Parathyroid adenoma (tissue), 2 donors: ENCODE results near the gene NCOA6.
"Not testable (repeated sequence)": the region's sequence is repeated elsewhere in the genome, so short reads cannot be mapped to it uniquely, and the experiment has no call there.

ENCODE experiments used
- H2AFZ ChIP-seq: fragments of 300-600 bp; sonication (generic); one replicate; pipeline ENCODE4 v1.7.0; 2017; ENCODE audit warnings: antibody characterized with exemption, mild to moderate bottlenecking
- H3K27ac ChIP-seq: fragments of 300-600 bp; sonication (generic); one replicate; pipeline ENCODE4 v1.7.0; 2017
- H3K27me3 ChIP-seq: fragments of 300-600 bp; sonication (generic); one replicate; pipeline ENCODE4 v1.7.0; 2017; ENCODE audit warnings: low read length; ENCODE audit not compliant: control insufficient read depth, insufficient read depth
- H3K36me3 ChIP-seq: fragments of 300-600 bp; sonication (generic); one replicate; pipeline ENCODE4 v1.7.0; 2017; ENCODE audit warnings: low read length; ENCODE audit not compliant: control insufficient read depth, insufficient read depth
- H3K4me1 ChIP-seq: fragments of 300-600 bp; sonication (generic); one replicate; pipeline ENCODE4 v1.7.0; 2017; ENCODE audit warnings: control low read depth
- H3K4me2 ChIP-seq: fragments of 300-600 bp; sonication (generic); one replicate; pipeline ENCODE4 v1.7.0; 2017; ENCODE audit warnings: low read length
- H3K4me3 ChIP-seq: fragments of 300-600 bp; sonication (generic); one replicate; pipeline ENCODE4 v1.7.0; 2017; ENCODE audit warnings: low read depth, low read length
- H3K79me2 ChIP-seq: fragments of 300-600 bp; sonication (generic); one replicate; pipeline ENCODE4 v1.7.0; 2017; ENCODE audit warnings: control low read depth
- H3K9ac ChIP-seq: fragments of 300-600 bp; sonication (generic); one replicate; pipeline ENCODE4 v1.7.0; 2017; ENCODE audit warnings: mild to moderate bottlenecking
- H3K9me3 ChIP-seq: fragments of 300-600 bp; sonication (generic); one replicate; pipeline ENCODE4 v1.7.0; 2017; ENCODE audit warnings: low read length; ENCODE audit not compliant: control insufficient read depth
- CTCF ChIP-seq: fragments of 300-600 bp; sonication (generic); IDR thresholded peaks from one replicate; pipeline ENCODE4 v1.7.0; 2017; ENCODE audit warnings: antibody characterized with exemption, mild to moderate bottlenecking
- donor health status: primary hyperparathyroidism.

The NCOA6 gene

GRCh38 chr20:34815636-34816035 lies 9.8 kb downstream of the NCOA6 start:
- H3K9ac ChIP-seq, result no peak overlapping the region
- no peak for TF ChIP-seq CTCF
- no peaks in the 10 kb centered on the region for H3K9me3 ChIP-seq
- no peaks in the 10 kb centered on the region for H3K36me3 ChIP-seq
- no peak overlapping the region for H3K4me2 ChIP-seq
- H3K4me3 ChIP-seq, result no peak overlapping the region
- H3K79me2 ChIP-seq, result peaks cover 59% of the 10 kb centered on the region
- H3K4me1 ChIP-seq, result peaks cover 3% of the 10 kb centered on the region
- no peak overlapping the region for H3K27ac ChIP-seq
- H2AFZ ChIP-seq, result no peak overlapping the region
- no peaks in the 10 kb centered on the region for H3K27me3 ChIP-seq

- H3K79me2 ChIP-seq, result peaks cover 47% of the 10 kb centered on the region
- no peak overlapping the region for H3K27ac ChIP-seq
- H3K4me1 ChIP-seq, result no peaks in the 10 kb centered on the region
- no peak overlapping the region for H3K4me2 ChIP-seq
- H2AFZ ChIP-seq, result no peak overlapping the region
- no peaks in the 10 kb centered on the region for H3K9me3 ChIP-seq
- no peaks in the 10 kb centered on the region for H3K36me3 ChIP-seq
- no peak overlapping the region for H3K9ac ChIP-seq
- no peaks in the 10 kb centered on the region for H3K27me3 ChIP-seq
- TF ChIP-seq CTCF, result no peak
- no peak overlapping the region for H3K4me3 ChIP-seq
These were observed 16.9 kb downstream of the NCOA6 start for GRCh38 chr20:34808583-34808982.

GRCh38 chr20:34807944-34808465 lies 17.4 kb downstream of the NCOA6 start:
- H3K36me3 ChIP-seq, H3K27ac ChIP-seq, H3K9ac ChIP-seq, H3K4me2 ChIP-seq, H3K4me3 ChIP-seq, H3K27me3 ChIP-seq, H2AFZ ChIP-seq, H3K4me1 ChIP-seq, H3K9me3 ChIP-seq: not testable (repeated sequence)
- peaks cover 46% of the 10 kb centered on the region for H3K79me2 ChIP-seq

GRCh38 chr20:34806255-34806654 lies 19.2 kb downstream of the NCOA6 start:
- no peak overlapping the region for H2AFZ ChIP-seq
- no peaks in the 10 kb centered on the region for H3K9me3 ChIP-seq
- no peak overlapping the region for H3K27ac ChIP-seq
- H3K79me2 ChIP-seq, result peaks cover 44% of the 10 kb centered on the region
- no peak overlapping the region for H3K4me2 ChIP-seq
- TF ChIP-seq CTCF, result no peak
- H3K27me3 ChIP-seq, result no peaks in the 10 kb centered on the region
- H3K4me1 ChIP-seq, result no peaks in the 10 kb centered on the region
- H3K9ac ChIP-seq, result no peak overlapping the region
- no peak overlapping the region for H3K4me3 ChIP-seq
- H3K36me3 ChIP-seq, result no peaks in the 10 kb centered on the region

- H3K36me3 ChIP-seq, result no peaks in the 10 kb centered on the region
- no peaks in the 10 kb centered on the region for H3K27me3 ChIP-seq
- no peaks in the 10 kb centered on the region for H3K4me1 ChIP-seq
- H2AFZ ChIP-seq, result no peak overlapping the region
- H3K79me2 ChIP-seq, result peaks cover 55% of the 10 kb centered on the region
- H3K4me2 ChIP-seq, result no peak overlapping the region
- H3K27ac ChIP-seq, result no peak overlapping the region
- no peak overlapping the region for H3K4me3 ChIP-seq
- no peaks in the 10 kb centered on the region for H3K9me3 ChIP-seq
- no peak for TF ChIP-seq CTCF
- no peak overlapping the region for H3K9ac ChIP-seq
These were observed 26.6 kb downstream of the NCOA6 start for GRCh38 chr20:34798871-34799270.
